ENCODE results near the gene DUS2. TPM values are rescaled to one million over a fixed set of nuclear protein-coding genes. Genes with fewer than 3 reads are reported as not detected.

The DUS2 gene
- total and polyA plus RNA-seq, 2 of the 8 experiments (the other 6 are each of a cell fraction or from before 2014, with no cell fraction given) = 17.2 to 27.0 TPM

DNA sequence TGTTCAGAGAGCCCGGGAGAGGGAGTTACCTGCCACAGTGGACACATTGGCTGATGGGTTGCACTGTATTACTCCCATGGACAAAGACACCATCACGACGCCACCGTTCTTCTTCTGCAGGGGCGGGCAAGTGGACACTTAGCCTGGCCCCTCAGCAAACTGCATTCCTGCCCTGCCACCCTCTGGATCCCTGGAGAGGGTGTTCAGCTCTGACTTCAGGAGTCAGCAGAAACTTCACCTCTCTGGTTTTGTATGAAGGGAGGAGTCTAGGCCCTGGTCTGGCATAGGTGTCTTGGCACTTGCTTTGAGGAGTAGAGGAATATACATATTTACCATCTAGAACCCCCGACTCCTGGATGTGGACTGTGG, 33.1 kb upstream of the DUS2 start:
- CTCF ChIA-PET (ENCODE audit: partially characterized antibody) = interaction anchor here (0.6 to 4.1 kb wide), 7 partner anchors 9 to 54 kb away, joined by 3 to 23 read pairs (median 3); partner anchors contain the start of gene DPEP2
- Histone ChIP-seq H3K27ac (ENCODE audit: low read depth, low read length) (no peak overlapping the region), H4K8ac (ENCODE audit: extremely low read depth, insufficient read depth, low read length) (no peak overlapping the region), H3K23ac (ENCODE audit: insufficient read length) (no peak overlapping the region), H2BK15ac (ENCODE audit: low read length) (no peak overlapping the region), H3K4me1 (replicated peaks in 1 of 4; ENCODE audit: control insufficient read depth in 3 of 4, insufficient read depth in 4 of 4, low read length in 3 of 4) (no peaks in the 10 kb centered on the region; a peak in 3 of 7 replicates), H3K79me2 (ENCODE audit: control insufficient read depth in 1 of 2, insufficient read depth in 2 of 2, low read length in 2 of 2) (no peaks in the 10 kb centered on the region), H3K9ac (replicated peaks in 1 of 4; ENCODE audit: extremely low read depth in 1 of 4, low read depth in 3 of 4, low read length in 3 of 4) (no peak overlapping the region), H3K56ac (replicated peaks; ENCODE audit: insufficient read length, low read depth, low read length) (no peak overlapping the region), H2BK12ac (ENCODE audit: low read depth, low read length) (no peak overlapping the region), H3K4me2 (ENCODE audit: insufficient read depth in 1 of 2, low read depth in 2 of 2, low read length in 2 of 2) (no peak overlapping the region), H4K5ac (ENCODE audit: insufficient read length, low read depth, low read length) (no peak overlapping the region), H2AFZ (ENCODE audit: low read length) (no peak overlapping the region), H3K18ac (ENCODE audit: extremely low read depth, low read length) (no peak overlapping the region), H2BK20ac (ENCODE audit: low read length) (no peak overlapping the region), H3K9me3 (ENCODE audit: insufficient read depth in 2 of 2, low read depth in 1 of 2, low read length in 1 of 2) (no peaks in the 10 kb centered on the region), H4K91ac (replicated peaks; ENCODE audit: insufficient read length, low read length) (no peak overlapping the region), H3K14ac (ENCODE audit: insufficient read length) (no peak overlapping the region), H3K4ac (replicated peaks; ENCODE audit: insufficient read length, low read depth, low read length) (no peak overlapping the region), H3K36me3 (ENCODE audit: control insufficient read depth in 2 of 4, insufficient read depth in 4 of 4, low read length in 3 of 4) (no peaks in the 10 kb centered on the region), H2BK120ac (replicated peaks; ENCODE audit: low read depth, low read length) (no peak overlapping the region), H3K23me2 (ENCODE audit: low read depth, low read length) (no peaks in the 10 kb centered on the region; the same call in 1 of the 2 replicates), H3K4me3 (ENCODE audit: extremely low read depth in 1 of 4, insufficient read depth in 2 of 4, low read depth in 3 of 4, low read length in 4 of 4) (no peak overlapping the region), H2BK5ac (ENCODE audit: low read depth, low read length) (no peak overlapping the region), H3K79me1 (ENCODE audit: low read depth, low read length) (no peaks in the 10 kb centered on the region; the same call in 1 of the 2 replicates), H4K20me1 (replicated peaks in 1 of 2; ENCODE audit: control insufficient read depth in 1 of 2, insufficient read depth in 2 of 2, low read length in 2 of 2) (no peaks in the 10 kb centered on the region), H3K27me3 (replicated peaks in 1 of 4; ENCODE audit: control insufficient read depth in 3 of 4, extremely low read depth in 1 of 4, insufficient read depth in 3 of 4, low read length in 3 of 4) (peaks cover 0 to 12% (median 8%) of the 10 kb centered on the region in 4 experiments; a peak in 5 of 7 replicates), H2AK5ac (ENCODE audit: low read depth, low read length) (no peak overlapping the region)
- POLR2A ChIA-PET (ENCODE audit: partially characterized antibody) = interaction anchor here (5.1 kb wide), 1 partner anchor 33 kb away, joined by 26 read pairs; the partner anchor contains the start of genes DDX28 and DUS2
- FAIRE-seq (no peak), DNase-seq (ENCODE audit: low read depth in 1 of 2, low spot score in 2 of 2) (no peak)
- WGBS, 2 experiments (ENCODE audit: extremely low coverage in 1 of 2, insufficient coverage in 1 of 2, insufficient read length in 1 of 2, insufficient replicate concordance in 2 of 2, low coverage in 1 of 2, low lambda C conversion rate in 2 of 2, missing lambda C conversion rate in 1 of 2) = 79% methylated on average over 6 of the region's 6 CpGs; no CpG with 5 or more reads in 1 of the 2 experiments

All from H1 (cell line).